ENCODE data around the gene CPVL.
A peak's percentile ranks its signal among the peaks of the same experiment; 100 is the strongest.

The CPVL gene

GRCh38 chr7:29143751-29144150 lies 2.6 kb downstream of the CPVL start:
- Mint-ChIP-seq H3K27ac (no peak overlapping the region), H3K4me1 (peaks cover 9% of the 10 kb centered on the region), H3K4me3 (no peak overlapping the region), H3K27me3 (peaks cover 14% of the 10 kb centered on the region), H3K36me3 (no peaks in the 10 kb centered on the region), H3K9me3 (no peaks in the 10 kb centered on the region)
- ATAC-seq (ENCODE audit: low read depth) (no peak), DNase-seq (ENCODE audit: low spot score in 2 of 2) (no peak)

GRCh38 chr7:29142021-29142727 lies 4.2 kb downstream of the CPVL start:
- no peak overlapping the region for H3K4me3 Mint-ChIP-seq
- H3K36me3 Mint-ChIP-seq, result no peaks in the 10 kb centered on the region
- H3K27me3 Mint-ChIP-seq, result peaks cover 19% of the 10 kb centered on the region
- no peaks in the 10 kb centered on the region for H3K9me3 Mint-ChIP-seq
- ATAC-seq (ENCODE audit: low read depth), result no peak
- no peak overlapping the region for H3K27ac Mint-ChIP-seq
- DNase-seq (ENCODE audit: low spot score in 2 of 2), result no peak
- peaks cover 9% of the 10 kb centered on the region for H3K4me1 Mint-ChIP-seq

- H3K36me3 Mint-ChIP-seq, result no peaks in the 10 kb centered on the region
- DNase-seq (ENCODE audit: low spot score in 2 of 2) (no peak), ATAC-seq (ENCODE audit: low read depth) (no peak)
- no peaks in the 10 kb centered on the region for H3K4me1 Mint-ChIP-seq
- H3K27me3 Mint-ChIP-seq, result peaks cover 12% of the 10 kb centered on the region
- H3K4me3 Mint-ChIP-seq, result no peak overlapping the region
- peaks cover 8% of the 10 kb centered on the region for H3K9me3 Mint-ChIP-seq
- no peak overlapping the region for H3K27ac Mint-ChIP-seq
Measured at GRCh38 chr7:29140873-29141468, 5.4 kb downstream of the CPVL start.

GRCh38 chr7:29139796-29140195 lies 6.5 kb downstream of the CPVL start:
- ATAC-seq (ENCODE audit: low read depth), result no peak
- peaks cover 10% of the 10 kb centered on the region for H3K27me3 Mint-ChIP-seq
- no peaks in the 10 kb centered on the region for H3K36me3 Mint-ChIP-seq
- H3K4me3 Mint-ChIP-seq, result no peak overlapping the region
- H3K27ac Mint-ChIP-seq, result no peak overlapping the region
- no peak for DNase-seq (ENCODE audit: low spot score in 2 of 2)
- no peaks in the 10 kb centered on the region for H3K4me1 Mint-ChIP-seq
- peaks cover 10% of the 10 kb centered on the region for H3K9me3 Mint-ChIP-seq

- Mint-ChIP-seq H3K36me3 (no peaks in the 10 kb centered on the region), H3K4me1 (no peaks in the 10 kb centered on the region), H3K27me3 (peaks cover 10% of the 10 kb centered on the region), H3K27ac (no peak overlapping the region), H3K4me3 (no peak overlapping the region), H3K9me3 (peaks cover 10% of the 10 kb centered on the region)
- ATAC-seq (ENCODE audit: low read depth) (no peak), DNase-seq (ENCODE audit: low spot score in 2 of 2) (no peak)
Measured at GRCh38 chr7:29139191-29139590, 7.1 kb downstream of the CPVL start.

- Mint-ChIP-seq H3K27me3 (peaks cover 10% of the 10 kb centered on the region), H3K9me3 (peaks cover 10% of the 10 kb centered on the region), H3K4me1 (no peaks in the 10 kb centered on the region), H3K36me3 (no peaks in the 10 kb centered on the region), H3K27ac (no peak overlapping the region), H3K4me3 (no peak overlapping the region)
- no peak for ATAC-seq (ENCODE audit: low read depth)
- DNase-seq (ENCODE audit: low spot score in 2 of 2), result no peak
Measured at GRCh38 chr7:29138588-29138987, 7.7 kb downstream of the CPVL start.

GRCh38 chr7:29135846-29136245 lies 10.5 kb downstream of the CPVL start:
- Mint-ChIP-seq H3K36me3 (no peaks in the 10 kb centered on the region), H3K27ac (no peak overlapping the region), H3K9me3 (peaks cover 10% of the 10 kb centered on the region), H3K4me1 (no peaks in the 10 kb centered on the region), H3K27me3 (peaks cover 17% of the 10 kb centered on the region), H3K4me3 (no peak overlapping the region)
- no peak for DNase-seq (ENCODE audit: low spot score in 2 of 2)
- peak; percentile 27 for ATAC-seq (ENCODE audit: low read depth)

- no peak for DNase-seq (ENCODE audit: low spot score in 2 of 2)
- Mint-ChIP-seq H3K36me3 (no peaks in the 10 kb centered on the region), H3K27me3 (peaks cover 25% of the 10 kb centered on the region), H3K4me3 (no peak overlapping the region), H3K27ac (no peak overlapping the region), H3K9me3 (peaks cover 10% of the 10 kb centered on the region), H3K4me1 (no peaks in the 10 kb centered on the region)
- no peak for ATAC-seq (ENCODE audit: low read depth)
Measured at GRCh38 chr7:29132980-29133379, 13.4 kb downstream of the CPVL start.

GRCh38 chr7:29131678-29132077 lies 14.7 kb downstream of the CPVL start:
- Mint-ChIP-seq H3K36me3 (no peaks in the 10 kb centered on the region), H3K27ac (no peak overlapping the region), H3K4me3 (no peak overlapping the region), H3K27me3 (peaks cover 23% of the 10 kb centered on the region), H3K4me1 (no peaks in the 10 kb centered on the region), H3K9me3 (peaks cover 7% of the 10 kb centered on the region)
- DNase-seq (ENCODE audit: low spot score in 2 of 2) (no peak), ATAC-seq (ENCODE audit: low read depth) (no peak)

- no peaks in the 10 kb centered on the region for H3K36me3 Mint-ChIP-seq
- no peaks in the 10 kb centered on the region for H3K9me3 Mint-ChIP-seq
- no peak overlapping the region for H3K4me3 Mint-ChIP-seq
- H3K27me3 Mint-ChIP-seq, result peaks cover 23% of the 10 kb centered on the region
- H3K27ac Mint-ChIP-seq, result no peak overlapping the region
- ATAC-seq (ENCODE audit: low read depth) (no peak), DNase-seq (ENCODE audit: low spot score in 2 of 2) (no peak)
- no peaks in the 10 kb centered on the region for H3K4me1 Mint-ChIP-seq
Measured at GRCh38 chr7:29130096-29130495, 16.2 kb downstream of the CPVL start.

GRCh38 chr7:29127527-29127926 lies 18.8 kb downstream of the CPVL start:
- Mint-ChIP-seq H3K9me3 (no peaks in the 10 kb centered on the region), H3K4me3 (no peak overlapping the region), H3K27me3 (peaks cover 21% of the 10 kb centered on the region), H3K27ac (no peak overlapping the region), H3K4me1 (no peaks in the 10 kb centered on the region), H3K36me3 (no peaks in the 10 kb centered on the region)
- no peak for DNase-seq (ENCODE audit: low spot score in 2 of 2)
- no peak for ATAC-seq (ENCODE audit: low read depth)

GRCh38 chr7:29126804-29127203 lies 19.5 kb downstream of the CPVL start:
- DNase-seq (ENCODE audit: low spot score in 2 of 2), result no peak
- peaks cover 18% of the 10 kb centered on the region for H3K27me3 Mint-ChIP-seq
- no peaks in the 10 kb centered on the region for H3K36me3 Mint-ChIP-seq
- no peak overlapping the region for H3K4me3 Mint-ChIP-seq
- H3K4me1 Mint-ChIP-seq, result no peaks in the 10 kb centered on the region
- no peaks in the 10 kb centered on the region for H3K9me3 Mint-ChIP-seq
- no peak overlapping the region for H3K27ac Mint-ChIP-seq
- no peak for ATAC-seq (ENCODE audit: low read depth)

GRCh38 chr7:29123626-29124190 lies 22.6 kb downstream of the CPVL start:
- no peaks in the 10 kb centered on the region for H3K9me3 Mint-ChIP-seq
- no peaks in the 10 kb centered on the region for H3K4me1 Mint-ChIP-seq
- no peak overlapping the region for H3K27ac Mint-ChIP-seq
- no peaks in the 10 kb centered on the region for H3K36me3 Mint-ChIP-seq
- peaks cover 7% of the 10 kb centered on the region for H3K27me3 Mint-ChIP-seq
- ATAC-seq (ENCODE audit: low read depth) (no peak), DNase-seq (ENCODE audit: low spot score in 2 of 2) (no peak)
- H3K4me3 Mint-ChIP-seq, result no peak overlapping the region

- Mint-ChIP-seq H3K27me3 (peaks cover 4% of the 10 kb centered on the region), H3K9me3 (no peaks in the 10 kb centered on the region), H3K4me1 (no peaks in the 10 kb centered on the region), H3K4me3 (no peak overlapping the region), H3K36me3 (no peaks in the 10 kb centered on the region), H3K27ac (no peak overlapping the region)
- ATAC-seq (ENCODE audit: low read depth) (no peak), DNase-seq (ENCODE audit: low spot score in 2 of 2) (no peak)
Measured at GRCh38 chr7:29122759-29123158, 23.6 kb downstream of the CPVL start.

GRCh38 chr7:29122081-29122480 lies 24.3 kb downstream of the CPVL start:
- ATAC-seq (ENCODE audit: low read depth) (no peak), DNase-seq (ENCODE audit: low spot score in 2 of 2) (no peak)
- no peaks in the 10 kb centered on the region for H3K36me3 Mint-ChIP-seq
- peaks cover 4% of the 10 kb centered on the region for H3K27me3 Mint-ChIP-seq
- no peaks in the 10 kb centered on the region for H3K4me1 Mint-ChIP-seq
- no peak overlapping the region for H3K27ac Mint-ChIP-seq
- H3K9me3 Mint-ChIP-seq, result no peaks in the 10 kb centered on the region
- no peak overlapping the region for H3K4me3 Mint-ChIP-seq

Measured in memory B cell (primary cell).